Suppressor macrophage (primary cell): ENCODE data around the gene EREG.
A peak's percentile ranks its signal among the peaks of the same experiment; 100 is the strongest.

Experiments
- DNase-seq, 4 experiments: peaks; one replicate each; pipeline ENCODE4 v3.0.0-alpha.2; 2020 to 2022

The EREG gene

GRCh38 chr4:74344031-74344430 lies 20.9 kb upstream of the EREG start:
- DNase-seq: no peak

- DNase-seq: no peak
These were observed 11.1 kb upstream of the EREG start for GRCh38 chr4:74353858-74354257.

GRCh38 chr4:74357965-74358364 lies 7.0 kb upstream of the EREG start:
- DNase-seq: no peak

GRCh38 chr4:74361671-74362070 lies 3.3 kb upstream of the EREG start:
- no peak for DNase-seq

- DNase-seq: peak in 2 of 4 experiments; percentile 25 to 35
These were observed 2.6 kb upstream of the EREG start for GRCh38 chr4:74362347-74362746.

- DNase-seq: no peak
These were observed 691 bp upstream of the EREG start for GRCh38 chr4:74364256-74364651.

GRCh38 chr4:74365761-74366160 lies 816 bp downstream of the EREG start:
- DNase-seq: peak in 1 of 4 experiments; percentile 15

- peak; percentile 38 to 78 (median 62) for DNase-seq
These were observed 1.5 kb downstream of the EREG start for GRCh38 chr4:74366367-74366911.

GRCh38 chr4:74367656-74368290 lies 2.8 kb downstream of the EREG start:
- no peak for DNase-seq

GRCh38 chr4:74368596-74368995 lies 3.7 kb downstream of the EREG start:
- DNase-seq: no peak

- DNase-seq: peak; percentile 7 to 66 (median 44)
These were observed 4.9 kb downstream of the EREG start for GRCh38 chr4:74369855-74370254.

- peak; percentile 53 to 71 (median 62) for DNase-seq
These were observed 6.0 kb downstream of the EREG start for GRCh38 chr4:74370912-74371311.

GRCh38 chr4:74374128-74374527 lies 9.2 kb downstream of the EREG start:
- no peak for DNase-seq

- DNase-seq: peak; percentile 94 to 99 (median 96)
These were observed 9.8 kb downstream of the EREG start for GRCh38 chr4:74374561-74375327.

GRCh38 chr4:74375824-74376426 lies 11.0 kb downstream of the EREG start:
- no peak for DNase-seq

- DNase-seq: peak; percentile 16 to 82 (median 62)
These were observed 12.0 kb downstream of the EREG start for GRCh38 chr4:74376888-74377483.

- peak in 3 of 4 experiments; percentile 22 to 37 (median 34) for DNase-seq
These were observed 12.8 kb downstream of the EREG start for GRCh38 chr4:74377714-74378113.

GRCh38 chr4:74378573-74378972 lies 13.6 kb downstream of the EREG start:
- no peak for DNase-seq

- no peak for DNase-seq
These were observed 15.0 kb downstream of the EREG start for GRCh38 chr4:74379912-74380311.

- DNase-seq: peak in 2 of 4 experiments; percentile 27 to 40
These were observed 20.4 kb downstream of the EREG start for GRCh38 chr4:74385386-74385785.

- no peak for DNase-seq
These were observed 21.2 kb downstream of the EREG start for GRCh38 chr4:74386159-74386558.

GRCh38 chr4:74387790-74388189 lies 22.8 kb downstream of the EREG start:
- no peak for DNase-seq

GRCh38 chr4:74389494-74389893 lies 24.5 kb downstream of the EREG start:
- no peak for DNase-seq
